Naive thymus-derived CD8-positive, alpha-beta T cell (primary cell): ENCODE measurements around the gene PACRG. TPM values are rescaled to one million over a fixed set of nuclear protein-coding genes. Genes with fewer than 3 reads are reported as not detected.

ENCODE experiments used
- ATAC-seq, 2 donors: fragments of 150-1000 bp; cut with Tn5 transposase in 1 of 2; sonication (Bioruptor Pico), chemical (Tn5 transposase) in 1 of 2; 1 replicate in 1 of 2; 2 replicates in 1 of 2; pipeline ENCODE4 v1.10.0; 2021; ENCODE audit warnings: mild to moderate bottlenecking in 2 of 2, moderate library complexity in 2 of 2
- POLR2A ChIA-PET: fragments of 350-600 bp; sonication (Branson Sonifier 250); formaldehyde crosslinking; loops from one replicate; lab custom pipeline; 2021; ENCODE audit warnings: antibody characterized with exemption; lab: Charles Lee
- DNase-seq, 10 donors: peaks; one replicate each; pipeline versions ENCODE4 v3.0.0 to v3.0.0-alpha.2; 2020 to 2022
- H3K27ac Mint-ChIP-seq, 10 donors: one replicate each; pipeline ENCODE4 v1.8.0; 2020 to 2022; ENCODE audit warnings: mild to moderate bottlenecking in 10 of 10, mixed read lengths in 10 of 10, moderate library complexity in 4 of 10, inconsistent platforms in 1 of 10
- H3K27me3 Mint-ChIP-seq, 5 donors: one replicate each; pipeline ENCODE4 v1.8.0; 2021 to 2022; ENCODE audit warnings: mixed read lengths in 5 of 5
- H3K36me3 Mint-ChIP-seq, 3 donors: one replicate each; pipeline ENCODE4 v1.8.0; 2020 to 2022; ENCODE audit warnings: mixed read lengths in 3 of 3, mild to moderate bottlenecking in 2 of 3, inconsistent platforms in 1 of 3
- H3K4me1 Mint-ChIP-seq, 4 donors: one replicate each; pipeline ENCODE4 v1.8.0; 2021 to 2022; ENCODE audit warnings: mixed read lengths in 4 of 4
- H3K4me3 Mint-ChIP-seq, 10 donors: one replicate each; pipeline ENCODE4 v1.8.0; 2020 to 2022; ENCODE audit warnings: mild to moderate bottlenecking in 10 of 10, mixed read lengths in 10 of 10, moderate library complexity in 6 of 10, inconsistent platforms in 1 of 10
- H3K9me3 Mint-ChIP-seq, 9 donors: one replicate each; pipeline ENCODE4 v1.8.0; 2020 to 2022; ENCODE audit warnings: mixed read lengths in 9 of 9, mild to moderate bottlenecking in 3 of 9, inconsistent platforms in 1 of 9, moderate library complexity in 1 of 9
- polyA plus RNA-seq, 3 donors: library from polyadenylated mRNA; unstranded; fragments of 300-500 nt; fragmentation: Illumina TruSeq; gene quantifications; one replicate each; pipeline ENCODE4 v1.2.3, GENCODE V29; 2021
- total RNA-seq, 8 experiments: library from RNA in 2 of 8; stranded (reverse) in 2 of 8; gene quantifications; one replicate each; pipeline ENCODE4 v1.2.3 and lab custom pipeline; 2021 to 2026

Gene PACRG
- total and polyA plus RNA-seq, 5 experiments from 2014 or later = 0.34 to 1.2 (median 0.83) TPM; not detected in 1

GRCh38 chr6:163333701-163334663 is 606.2 kb downstream of the PACRG start:
- Mint-ChIP-seq H3K9me3 (no peaks in the 10 kb centered on the region), H3K27me3 (peaks cover 6 to 32% (median 15%) of the 10 kb centered on the region in 5 donors), H3K4me3 (no peak overlapping the region), H3K27ac (no peak overlapping the region), H3K4me1 (peaks cover 0 to 5% (median 4%) of the 10 kb centered on the region in 4 donors), H3K36me3 (no peaks in the 10 kb centered on the region)
- DNase-seq = no peak
- POLR2A ChIA-PET = no interaction called here
- ATAC-seq = no peak

GRCh38 chr6:163335056-163335455 is 607.3 kb downstream of the PACRG start:
- no peak overlapping the region for H3K27ac Mint-ChIP-seq
- POLR2A ChIA-PET = no interaction called here
- no peaks in the 10 kb centered on the region for H3K9me3 Mint-ChIP-seq
- H3K36me3 Mint-ChIP-seq = no peaks in the 10 kb centered on the region
- no peak overlapping the region for H3K4me3 Mint-ChIP-seq
- H3K4me1 Mint-ChIP-seq = peaks cover 0 to 5% (median 4%) of the 10 kb centered on the region in 4 donors
- no peak for DNase-seq
- no peak for ATAC-seq
- H3K27me3 Mint-ChIP-seq = peaks cover 6 to 32% (median 15%) of the 10 kb centered on the region in 5 donors

- peaks cover 6 to 32% (median 15%) of the 10 kb centered on the region in 5 donors for H3K27me3 Mint-ChIP-seq
- H3K9me3 Mint-ChIP-seq = no peaks in the 10 kb centered on the region
- no peak overlapping the region for H3K4me3 Mint-ChIP-seq
- no peaks in the 10 kb centered on the region for H3K36me3 Mint-ChIP-seq
- POLR2A ChIA-PET = no interaction called here
- DNase-seq (no peak), ATAC-seq (no peak)
- no peak overlapping the region for H3K27ac Mint-ChIP-seq
- H3K4me1 Mint-ChIP-seq = peaks cover 0 to 5% (median 4%) of the 10 kb centered on the region in 4 donors
These were observed 608.1 kb downstream of the PACRG start for GRCh38 chr6:163335671-163336545.

GRCh38 chr6:163336961-163337360 is 609.2 kb downstream of the PACRG start:
- H3K27me3 Mint-ChIP-seq = peaks cover 6 to 28% (median 15%) of the 10 kb centered on the region in 5 donors
- POLR2A ChIA-PET = no interaction called here
- no peak for ATAC-seq

GRCh38 chr6:163337958-163338357 is 610.2 kb downstream of the PACRG start:
- no peak overlapping the region for H3K4me3 Mint-ChIP-seq
- H3K27me3 Mint-ChIP-seq = peaks cover 6 to 28% (median 15%) of the 10 kb centered on the region in 5 donors
- no peak overlapping the region for H3K27ac Mint-ChIP-seq
- no peak for ATAC-seq
- no peaks in the 10 kb centered on the region for H3K9me3 Mint-ChIP-seq
- POLR2A ChIA-PET = no interaction called here
- H3K36me3 Mint-ChIP-seq = no peaks in the 10 kb centered on the region
- no peak for DNase-seq
- H3K4me1 Mint-ChIP-seq = peaks cover 0 to 5% (median 4%) of the 10 kb centered on the region in 4 donors

More at GRCh38 chr6:163336961-163337360, 609.2 kb downstream of the PACRG start:
- DNase-seq = no peak
- peaks cover 0 to 5% (median 4%) of the 10 kb centered on the region in 4 donors for H3K4me1 Mint-ChIP-seq
- no peaks in the 10 kb centered on the region for H3K9me3 Mint-ChIP-seq
- no peaks in the 10 kb centered on the region for H3K36me3 Mint-ChIP-seq
- no peak overlapping the region for H3K27ac Mint-ChIP-seq
- no peak overlapping the region for H3K4me3 Mint-ChIP-seq

GRCh38 chr6:163338671-163339405 is 611.1 kb downstream of the PACRG start:
- Mint-ChIP-seq H3K9me3 (no peaks in the 10 kb centered on the region), H3K4me1 (peaks cover 0 to 5% (median 4%) of the 10 kb centered on the region in 4 donors), H3K27me3 (peaks cover 4 to 25% (median 13%) of the 10 kb centered on the region in 5 donors), H3K36me3 (no peaks in the 10 kb centered on the region), H3K4me3 (no peak overlapping the region), H3K27ac (no peak overlapping the region)
- no peak for DNase-seq
- ATAC-seq = no peak
- POLR2A ChIA-PET = no interaction called here

GRCh38 chr6:163339466-163339865 is 611.7 kb downstream of the PACRG start:
- no peaks in the 10 kb centered on the region for H3K36me3 Mint-ChIP-seq
- peaks cover 0 to 5% (median 4%) of the 10 kb centered on the region in 4 donors for H3K4me1 Mint-ChIP-seq
- no peak overlapping the region for H3K27ac Mint-ChIP-seq
- DNase-seq (no peak), ATAC-seq (no peak)
- peaks cover 3 to 22% (median 11%) of the 10 kb centered on the region in 5 donors for H3K27me3 Mint-ChIP-seq
- POLR2A ChIA-PET = no interaction called here
- no peak overlapping the region for H3K4me3 Mint-ChIP-seq
- no peaks in the 10 kb centered on the region for H3K9me3 Mint-ChIP-seq

- ATAC-seq (no peak), DNase-seq (no peak)
- POLR2A ChIA-PET = no interaction called here
- Mint-ChIP-seq H3K4me1 (peaks cover 0 to 5% (median 4%) of the 10 kb centered on the region in 4 donors), H3K36me3 (no peaks in the 10 kb centered on the region), H3K9me3 (no peaks in the 10 kb centered on the region), H3K4me3 (no peak overlapping the region), H3K27ac (no peak overlapping the region), H3K27me3 (peaks cover 2 to 17% (median 10%) of the 10 kb centered on the region in 5 donors)
These were observed 612.6 kb downstream of the PACRG start for GRCh38 chr6:163340201-163340887.

GRCh38 chr6:163341224-163342061 is 613.7 kb downstream of the PACRG start:
- POLR2A ChIA-PET = no interaction called here
- Mint-ChIP-seq H3K4me1 (peaks cover 0 to 2% (median 1%) of the 10 kb centered on the region in 4 donors), H3K27me3 (peaks cover 0 to 7% (median 5%) of the 10 kb centered on the region in 5 donors)

GRCh38 chr6:163342571-163343539 is 615.1 kb downstream of the PACRG start:
- DNase-seq (no peak), ATAC-seq (no peak)
- no peaks in the 10 kb centered on the region for H3K9me3 Mint-ChIP-seq
- no peak overlapping the region for H3K4me3 Mint-ChIP-seq
- POLR2A ChIA-PET = no interaction called here
- no peaks in the 10 kb centered on the region for H3K4me1 Mint-ChIP-seq
- no peak overlapping the region for H3K27ac Mint-ChIP-seq
- H3K27me3 Mint-ChIP-seq = peaks cover 0 to 2% (median 0%) of the 10 kb centered on the region in 5 donors
- H3K36me3 Mint-ChIP-seq = no peaks in the 10 kb centered on the region

More at GRCh38 chr6:163341224-163342061, 613.7 kb downstream of the PACRG start:
- Mint-ChIP-seq H3K36me3 (no peaks in the 10 kb centered on the region), H3K27ac (no peak overlapping the region), H3K9me3 (no peaks in the 10 kb centered on the region), H3K4me3 (no peak overlapping the region)
- DNase-seq (no peak), ATAC-seq (no peak)
